Lower leg skin (tissue), 3 donors: ENCODE data around the gene MYO3B.

ENCODE experiments used
- CTCF ChIP-seq, 3 donors: fragments of 450-650 bp; IDR thresholded peaks; one replicate each; pipeline ENCODE4 v1.5.1; 2016; ENCODE audit warnings: antibody characterized with exemption in 3 of 3, mild to moderate bottlenecking in 3 of 3, moderate library complexity in 2 of 3
- POLR2A ChIP-seq, 2 donors: fragments of 450-650 bp; IDR thresholded peaks; one replicate each; pipeline ENCODE4 v1.6.1; 2016 to 2017; ENCODE audit warnings: antibody characterized with exemption in 2 of 2, mild to moderate bottlenecking in 1 of 2, moderate library complexity in 1 of 2

GRCh38 chr2:170255137-170255536 lies 77.2 kb downstream of the MYO3B start:
- TF ChIP-seq CTCF (IDR thresholded peaks at IDR 0.05) (no peak), POLR2A (IDR thresholded peaks at IDR 0.05) (no peak)
